ENCODE data around the gene PLK3. TPM values are rescaled to one million over a fixed set of nuclear protein-coding genes. Genes with fewer than 3 reads are reported as not detected.
"Not testable (repeated sequence)": the region's sequence is repeated elsewhere in the genome, so short reads cannot be mapped to it uniquely, and the experiment has no call there.

PLK3 gene
- total and polyA plus RNA-seq, 2 donors (not counting 3 experiments of a cell fraction or from before 2014, with no cell fraction given) = 55.0 to 66.7 TPM

- dilution Hi-C loops (cut with MboI; ENCODE audit: extremely low pct_ligation_motif_present, low sequenced_read_pairs) (no loop called here), intact Hi-C loops (cut with micrococcal nuclease) (no loop called here)
- Histone ChIP-seq H3K4me1 (ENCODE audit: control insufficient read depth, extremely low read depth, insufficient read depth, low read length) (peaks cover 10% of the 10 kb centered on the region), H3K4me2 (ENCODE audit: insufficient read depth, low read length) (no peak overlapping the region), H3K27ac (ENCODE audit: insufficient read depth, low read depth, low read length) (no peak overlapping the region), H4K20me1 (replicated peaks; ENCODE audit: control insufficient read depth, extremely low read depth, insufficient read depth, low read length) (no peaks in the 10 kb centered on the region), H3K79me2 (ENCODE audit: control insufficient read depth, insufficient read depth, low read length) (no peaks in the 10 kb centered on the region), H3K9ac (replicated peaks; ENCODE audit: extremely low read depth, insufficient read depth, low read length) (no peak overlapping the region), H3K9me1 (replicated peaks; ENCODE audit: control insufficient read depth, extremely low read depth, insufficient read depth, low read length) (no peaks in the 10 kb centered on the region), H2AFZ (ENCODE audit: low read depth, low read length) (no peak overlapping the region), H3K4me3 (replicated peaks in 1 of 3; ENCODE audit: insufficient read depth in 1 of 3, low read depth in 1 of 3, low read length in 3 of 3) (no peak overlapping the region), H3K27me3 (ENCODE audit: control insufficient read depth in 2 of 2, insufficient read depth in 2 of 2, low read length in 2 of 2) (no peaks in the 10 kb centered on the region), H3K36me3 (ENCODE audit: control insufficient read depth in 2 of 2, extremely low read depth in 1 of 2, insufficient read depth in 2 of 2, low read length in 2 of 2) (no peaks in the 10 kb centered on the region), H3K9me3 (replicated peaks; ENCODE audit: control insufficient read depth, insufficient read depth, low read length) (no peaks in the 10 kb centered on the region)
- no peak for DNase-seq (ENCODE audit: low read depth, low spot score)
- POLR2A ChIA-PET = interaction anchor here (1.1 to 7.3 kb wide), 2 partner anchors 14 to 23 kb away, joined by 4 to 97 read pairs; partner anchors contain the start of genes BTBD19, DYNLT4 and PLK3
- TF ChIP-seq CTCF (IDR thresholded peaks at IDR 0.05; ENCODE audit: extremely low read depth in 1 of 2, insufficient read depth in 1 of 2, low read depth in 1 of 2, low read length in 2 of 2) = no peak
- no peak for TF ChIP-seq GATA2 (IDR thresholded peaks at IDR 0.05; ENCODE audit: insufficient read depth, insufficient read length, low read depth, low read length)
- no peak for TF ChIP-seq FOS (IDR thresholded peaks at IDR 0.05; ENCODE audit: borderline replicate concordance, insufficient read depth, low read length)
- TF ChIP-seq MYC (IDR thresholded peaks at IDR 0.05; ENCODE audit: low read depth, low read length) = no peak
- no peak for TF ChIP-seq EZH2 (IDR thresholded peaks at IDR 0.05; ENCODE audit: borderline replicate concordance, low read depth, low read length, severe bottlenecking)
- no peak for TF ChIP-seq MAX (IDR thresholded peaks at IDR 0.05; ENCODE audit: insufficient read depth, insufficient read length)
- TF ChIP-seq JUN (IDR thresholded peaks at IDR 0.05; ENCODE audit: borderline replicate concordance, insufficient read depth, insufficient read length, low read depth) = no peak
- no peak for TF ChIP-seq POLR2A (IDR thresholded peaks at IDR 0.05; ENCODE audit: low read depth, low read length)
- TF ChIP-seq POLR2AphosphoS5 (IDR thresholded peaks at IDR 0.05; ENCODE audit: insufficient read depth, low read depth, low read length) = no peak
- BruUV-seq (replicated peaks) = no TSS peak
- FAIRE-seq = no peak
- CTCF ChIA-PET = interaction anchor here (0.6 to 7.1 kb wide), 3 partner anchors 23 to 299 kb away, joined by 3 to 57 read pairs (median 9); partner anchors contain the start of gene PLK3
These were observed 22.8 kb downstream of the PLK3 start for GRCh38 chr1:44822981-44823451.

DNA sequence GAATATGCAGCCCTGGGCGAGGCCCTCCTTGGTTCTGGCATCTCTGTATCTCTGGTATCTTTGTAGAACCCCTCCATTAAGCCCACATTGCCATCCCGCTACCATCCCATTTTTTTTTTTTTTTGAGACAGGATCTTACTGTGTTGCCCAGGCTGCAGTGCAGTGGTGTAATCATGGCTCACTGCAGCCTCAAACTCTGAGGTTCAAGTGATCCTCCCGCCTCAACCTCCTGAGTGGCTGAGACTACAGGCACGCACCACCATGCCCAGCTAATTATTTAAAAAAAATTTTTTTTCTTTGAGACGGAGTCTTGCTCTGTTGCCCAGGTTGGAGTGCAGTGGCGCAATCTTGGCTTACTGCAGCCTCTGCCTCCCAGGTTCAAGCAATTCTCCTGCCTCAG is 24.2 kb downstream of the PLK3 start:
- intact Hi-C loops (cut with micrococcal nuclease); H3K9me3 ChIP-seq (replicated peaks; ENCODE audit: control insufficient read depth, insufficient read depth, low read length); DNase-seq (ENCODE audit: low read depth, low spot score); H3K36me3 ChIP-seq (ENCODE audit: control insufficient read depth in 2 of 2, extremely low read depth in 1 of 2, insufficient read depth in 2 of 2, low read length in 2 of 2); H3K9me1 ChIP-seq (replicated peaks; ENCODE audit: control insufficient read depth, extremely low read depth, insufficient read depth, low read length); H3K4me2 ChIP-seq (ENCODE audit: insufficient read depth, low read length); H3K4me3 ChIP-seq (replicated peaks in 1 of 3; ENCODE audit: insufficient read depth in 1 of 3, low read depth in 1 of 3, low read length in 3 of 3); H4K20me1 ChIP-seq (replicated peaks; ENCODE audit: control insufficient read depth, extremely low read depth, insufficient read depth, low read length); H2AFZ ChIP-seq (ENCODE audit: low read depth, low read length); H3K27me3 ChIP-seq (ENCODE audit: control insufficient read depth in 2 of 2, insufficient read depth in 2 of 2, low read length in 2 of 2); POLR2A ChIA-PET; FAIRE-seq; H3K27ac ChIP-seq (ENCODE audit: insufficient read depth, low read depth, low read length); H3K4me1 ChIP-seq (ENCODE audit: control insufficient read depth, extremely low read depth, insufficient read depth, low read length); dilution Hi-C loops (cut with MboI; ENCODE audit: extremely low pct_ligation_motif_present, low sequenced_read_pairs); H3K9ac ChIP-seq (replicated peaks; ENCODE audit: extremely low read depth, insufficient read depth, low read length); H3K79me2 ChIP-seq (ENCODE audit: control insufficient read depth, insufficient read depth, low read length); BruUV-seq (replicated peaks): not testable (repeated sequence)
- CTCF ChIA-PET = interaction anchor here (1.0 to 3.1 kb wide), 2 partner anchors 12 to 31 kb away, joined by 3 to 9 read pairs; no protein-coding TSS in a partner anchor
